ENCODE measurements around the gene FCRLB.
"Not testable (repeated sequence)": the region's sequence is repeated elsewhere in the genome, so short reads cannot be mapped to it uniquely, and the experiment has no call there.

The FCRLB gene

GRCh38 chr1:161743231-161743630 lies 21.9 kb downstream of the FCRLB start:
- no peak for DNase-seq

DNA sequence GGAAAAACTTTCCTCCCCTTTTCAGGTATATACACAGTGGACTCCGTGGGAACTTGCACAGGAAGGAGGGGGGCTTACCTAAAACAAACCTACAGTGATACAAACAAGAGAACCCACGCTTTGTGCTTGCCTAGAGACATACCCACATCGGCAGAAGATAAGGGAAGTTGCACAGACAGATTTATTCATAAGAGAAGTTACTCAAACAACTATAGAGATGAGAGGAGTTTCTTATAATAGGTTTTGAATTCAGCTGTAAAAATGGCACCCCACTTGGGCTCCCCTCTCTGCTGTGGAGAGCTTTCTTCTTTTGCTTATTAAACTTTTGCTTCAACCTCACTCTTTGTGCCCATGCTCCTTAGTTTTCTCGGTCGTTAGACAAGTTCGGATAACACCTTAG lies 26.5 kb downstream of the FCRLB start:
- DNase-seq = no peak

DNA sequence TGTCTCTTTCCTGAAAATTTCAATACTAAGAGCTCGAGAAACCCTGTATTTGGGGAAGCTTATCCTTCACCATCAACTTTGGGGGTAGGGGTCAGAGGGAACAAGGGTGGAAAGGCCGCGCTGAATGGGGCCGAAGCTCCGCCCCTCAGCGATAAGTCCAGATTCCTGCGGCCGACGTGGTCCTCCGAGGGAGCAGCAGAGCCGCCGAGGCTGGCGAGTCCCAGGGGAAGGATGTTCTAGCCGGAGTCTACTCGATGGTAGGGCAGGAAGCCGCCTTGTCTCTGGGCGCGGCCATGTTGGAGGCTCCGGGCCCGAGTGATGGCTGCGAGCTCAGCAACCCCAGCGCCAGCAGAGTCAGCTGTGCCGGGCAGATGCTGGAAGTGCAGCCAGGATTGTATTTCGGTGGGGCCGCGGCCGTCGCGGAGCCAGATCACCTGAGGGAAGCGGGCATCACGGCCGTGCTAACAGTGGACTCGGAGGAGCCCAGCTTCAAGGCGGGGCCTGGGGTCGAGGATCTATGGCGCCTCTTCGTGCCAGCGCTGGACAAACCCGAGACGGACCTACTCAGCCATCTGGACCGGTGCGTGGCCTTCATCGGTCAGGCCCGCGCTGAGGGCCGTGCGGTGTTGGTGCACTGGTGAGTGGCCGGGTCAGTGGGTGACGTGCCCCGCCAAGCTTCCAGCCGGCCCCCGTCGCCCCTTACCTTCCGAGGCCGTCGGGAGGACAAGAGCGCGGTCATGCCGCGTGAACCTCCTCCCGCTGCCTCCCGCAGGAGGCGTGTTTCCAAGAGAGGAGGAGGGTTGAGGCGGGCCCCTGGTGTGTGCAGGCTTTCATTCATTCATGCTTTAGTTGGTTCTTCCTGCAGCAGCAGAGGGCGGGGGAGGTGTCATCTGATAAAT lies 28.4 kb downstream of the FCRLB start, which contains the start of gene DUSP12:
DUSP12 (plus strand) TSS at position 278 of the 899 bp plus-strand sequence; CDS start at position 294, 16 bp downstream.
- peak; percentile 95 for DNase-seq

DNA sequence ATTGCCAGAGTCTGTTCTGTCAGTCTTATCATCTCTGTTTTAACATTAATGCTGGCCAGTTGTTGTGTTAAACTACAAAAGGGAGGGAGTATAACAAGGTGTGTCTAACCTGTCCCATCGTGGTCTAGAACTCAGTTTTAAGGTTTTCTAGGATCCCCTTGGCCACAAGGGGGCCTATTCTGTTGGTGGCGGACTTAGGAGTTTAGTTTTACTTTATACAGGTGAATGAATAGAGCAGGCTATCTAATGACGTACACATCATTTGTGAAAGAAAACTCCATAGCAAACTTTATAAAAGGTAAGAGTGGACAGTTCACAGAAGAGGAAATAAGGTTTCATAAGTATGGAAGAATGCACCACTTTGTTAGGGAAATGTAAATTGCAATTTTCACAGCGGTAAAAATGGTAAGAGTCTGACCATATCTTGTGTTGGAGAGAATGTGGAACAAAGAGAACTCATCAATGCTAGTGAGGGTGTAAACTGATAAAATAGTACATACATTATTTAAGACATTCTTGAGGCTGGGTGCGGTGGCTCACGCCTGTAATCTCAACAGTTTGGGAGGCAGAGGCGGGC lies 42.3 kb downstream of the FCRLB start:
- DNase-seq = no peak

DNA sequence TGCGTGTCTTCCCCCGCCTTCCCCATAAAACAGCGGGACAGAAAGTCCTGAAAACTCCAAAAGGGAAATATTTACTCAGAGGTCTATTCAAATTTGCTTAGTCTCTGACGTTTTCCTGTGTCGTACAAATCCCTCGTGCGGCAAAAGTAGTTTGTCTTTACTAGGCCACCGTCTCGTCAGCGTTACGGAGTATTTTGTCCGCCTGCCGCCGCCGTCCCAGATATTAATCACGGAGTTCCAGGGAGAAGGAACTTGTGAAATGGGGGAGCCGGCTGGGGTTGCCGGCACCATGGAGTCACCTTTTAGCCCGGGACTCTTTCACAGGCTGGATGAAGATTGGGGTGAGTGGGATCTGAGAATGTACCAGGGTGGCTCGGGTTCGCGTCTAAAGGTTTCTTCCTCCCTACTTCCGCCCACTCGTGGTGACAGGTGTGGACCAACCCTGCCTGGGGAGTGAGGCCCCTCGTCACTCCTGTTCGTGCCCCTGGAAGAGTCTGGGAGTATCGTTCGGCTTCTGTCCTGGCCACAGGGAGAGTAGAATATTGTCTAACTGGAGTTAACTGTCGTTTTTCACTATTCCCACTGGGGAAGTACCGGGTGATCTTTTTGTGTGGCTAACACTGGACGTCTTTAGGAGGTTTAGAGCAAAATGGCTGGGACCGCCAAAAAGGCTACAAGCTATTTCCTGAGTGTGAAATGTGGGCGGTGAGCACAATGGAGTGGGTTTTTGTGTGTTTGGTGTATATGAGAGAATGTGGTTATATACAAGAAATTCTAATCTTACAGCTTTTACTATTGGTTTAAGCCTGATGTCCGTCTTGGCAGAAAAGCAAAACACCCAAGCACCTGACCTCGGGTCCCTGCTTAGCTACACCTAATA lies 45.0 kb downstream of the FCRLB start, which contains the start of gene ATF6:
ATF6 (plus strand) TSS at position 219 of the 880 bp plus-strand sequence; CDS start at position 260, 41 bp downstream.
- DNase-seq = peak; percentile 81

- DNase-seq = no peak
Observed at GRCh38 chr1:161768461-161768860, 47.1 kb downstream of the FCRLB start.

DNA sequence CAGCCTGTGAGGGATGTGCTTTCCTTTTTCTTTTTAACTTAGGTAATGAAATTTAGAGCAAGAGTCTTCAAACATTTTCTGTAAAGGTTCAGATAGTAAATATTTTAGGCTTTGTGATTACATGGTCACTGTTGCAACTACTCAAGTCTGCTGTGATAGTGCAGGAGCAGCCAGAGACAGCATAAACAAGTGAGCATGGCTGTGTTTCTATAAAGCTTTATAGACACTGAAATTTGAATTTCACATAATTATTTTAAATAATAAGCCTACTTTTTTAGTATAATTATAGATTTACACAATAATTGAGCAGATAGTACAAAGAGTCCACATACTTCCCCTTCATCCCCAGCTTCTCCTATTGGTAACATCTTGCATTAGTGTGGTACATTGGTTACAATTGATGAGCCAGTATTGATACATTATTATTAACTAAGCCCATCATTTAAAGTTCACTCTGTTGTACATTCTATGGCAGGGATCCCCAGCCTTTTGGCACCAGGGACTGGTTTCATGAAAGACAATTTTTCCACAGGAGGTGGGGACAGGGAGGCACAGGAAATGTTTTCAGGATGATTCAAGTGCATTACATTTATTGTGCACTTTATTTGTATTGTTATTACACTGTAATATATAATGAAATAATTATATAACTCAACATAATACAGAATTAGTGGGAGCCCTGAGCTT lies 47.8 kb downstream of the FCRLB start:
- DNase-seq = no peak

- DNase-seq = not testable (repeated sequence)
Observed at GRCh38 chr1:161769673-161770045, 48.3 kb downstream of the FCRLB start.

DNA sequence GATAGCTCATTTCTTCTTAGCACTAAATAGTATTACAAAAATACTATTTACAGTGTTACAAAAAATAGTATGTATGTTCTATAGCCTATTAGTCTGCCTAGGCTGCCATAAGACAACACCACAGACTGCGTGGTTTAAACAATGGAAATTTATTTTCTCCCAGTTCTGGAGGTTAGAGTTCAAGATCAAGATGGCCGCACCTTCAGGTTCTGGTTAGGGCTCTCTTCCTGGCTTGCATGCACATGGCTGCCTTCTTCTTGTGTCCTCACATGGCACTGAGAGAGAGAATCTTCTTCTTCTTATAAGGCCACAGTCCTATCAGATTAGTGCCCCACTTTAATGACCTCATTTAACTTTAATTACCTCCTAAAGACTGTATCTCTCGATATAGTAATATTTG lies 48.9 kb downstream of the FCRLB start:
- DNase-seq = no peak

- DNase-seq = no peak
Observed at GRCh38 chr1:161771161-161771560, 49.8 kb downstream of the FCRLB start.

GRCh38 chr1:161771973-161772372 lies 50.6 kb downstream of the FCRLB start:
- no peak for DNase-seq

DNA sequence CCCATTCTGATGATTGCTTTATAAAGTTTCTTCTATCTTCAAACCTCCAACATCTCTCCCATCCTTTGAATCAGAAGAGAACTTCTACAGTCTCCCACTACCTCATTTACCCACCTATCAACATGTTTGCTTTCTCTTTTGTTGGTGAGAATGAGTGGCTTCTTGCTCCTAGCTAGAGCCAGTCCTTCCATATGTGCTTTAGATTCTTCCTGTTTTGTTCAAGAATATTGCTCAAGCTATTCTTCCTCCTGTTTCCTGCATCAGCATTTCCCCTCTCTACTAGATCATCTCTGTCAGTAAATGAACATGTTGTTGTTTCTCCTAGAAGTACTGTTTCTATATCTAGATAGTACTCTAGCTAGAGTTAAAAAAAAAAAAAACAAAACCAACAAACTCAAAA lies 51.1 kb downstream of the FCRLB start:
- DNase-seq = no peak

DNA sequence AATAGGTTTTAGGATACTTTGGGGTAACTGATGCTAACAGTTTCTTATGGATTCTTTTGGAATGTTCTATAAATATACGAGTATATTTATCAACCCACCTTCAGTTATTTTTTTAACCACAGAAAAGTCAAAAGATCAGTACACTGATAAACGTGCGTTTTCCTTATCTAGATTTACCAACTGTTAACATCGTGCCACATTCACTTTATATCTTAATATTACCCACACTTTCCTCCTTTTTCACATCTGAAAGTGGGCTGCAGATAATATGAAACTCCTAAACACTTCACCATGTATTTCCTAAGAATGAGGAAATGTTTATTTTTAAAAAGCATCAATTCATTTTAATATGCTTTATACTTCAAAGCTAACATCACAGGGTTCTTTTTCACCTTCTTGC lies 52.4 kb downstream of the FCRLB start:
- no peak for DNase-seq

DNA sequence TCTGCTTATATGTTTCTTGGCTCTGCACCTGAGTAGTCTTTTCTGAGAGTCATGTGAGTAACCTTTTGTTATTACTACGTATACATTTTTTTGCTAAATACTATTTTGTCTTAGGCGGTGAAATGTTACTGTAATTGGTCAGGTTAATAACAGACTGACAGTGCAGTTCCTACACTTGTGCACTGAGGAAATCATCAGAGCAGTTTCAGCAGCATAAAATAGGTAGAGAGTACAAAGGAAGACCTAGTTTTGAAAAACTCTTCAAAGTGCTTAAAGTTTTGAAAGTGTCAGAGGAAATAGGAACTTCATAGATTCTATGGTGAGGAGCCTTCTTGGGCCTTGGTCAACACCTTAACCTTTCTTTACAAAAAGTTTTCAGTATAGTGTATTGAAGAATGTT lies 55.9 kb downstream of the FCRLB start:
- no peak for DNase-seq
